ENCODE results near the gene ZNF622. TPM values are rescaled to one million over a fixed set of nuclear protein-coding genes. Genes with fewer than 3 reads are reported as not detected.

ZNF622 gene
- total and polyA plus RNA-seq, 2 of the 13 experiments (the other 11 are each of a cell fraction or from before 2014, with no cell fraction given) = 12.1 to 44.7 TPM

DNA sequence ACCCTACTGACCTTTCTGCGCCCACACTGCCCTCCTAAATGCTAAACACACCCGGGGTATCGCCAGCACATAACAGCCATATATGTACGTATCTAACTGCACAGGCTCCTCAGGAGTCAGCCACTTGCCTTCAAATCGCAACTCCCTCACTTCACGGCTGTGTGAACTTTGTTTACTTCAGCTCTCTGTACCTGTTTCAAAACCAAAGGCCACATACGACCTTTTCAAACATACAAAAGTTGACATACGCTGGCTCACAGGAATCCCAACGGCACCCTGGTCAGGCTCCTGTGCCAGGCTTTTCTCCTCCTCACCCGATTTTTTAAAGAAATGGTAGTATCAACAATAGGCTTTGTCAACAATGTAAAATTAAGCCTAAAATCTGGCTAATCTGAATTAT lies 39.0 kb upstream of the ZNF622 start:
- intact Hi-C loops (cut with micrococcal nuclease; ENCODE audit: unreplicated experiment) = no loop called here
- H3K27me3 ChIP-seq (ENCODE audit: control insufficient read depth in 1 of 2, insufficient read depth in 2 of 2, low read length in 2 of 2) = peaks cover 0 to 4% of the 10 kb centered on the region in 2 experiments; a peak in 1 of 5 replicates
- no peaks in the 10 kb centered on the region for H4K20me1 ChIP-seq (ENCODE audit: insufficient read depth, low read length)
- ATAC-seq (no peak), DNase-seq (ENCODE audit: low spot score) (no peak), FAIRE-seq (no peak)
- no peaks in the 10 kb centered on the region for H3K36me3 ChIP-seq (replicated peaks in 1 of 2; ENCODE audit: control insufficient read depth in 1 of 2, insufficient read depth in 2 of 2, low read length in 2 of 2)
- in situ Hi-C loops (cut with HindIII; ENCODE audit: extremely low pct_ligation_motif_present, low pct_unique_long_range_greater_than_20kb) = no loop called here
- H3K79me2 ChIP-seq (ENCODE audit: insufficient read depth, low read length) = no peaks in the 10 kb centered on the region
- no peak overlapping the region for H2AFZ ChIP-seq (ENCODE audit: low read length)
- H3K4me3 ChIP-seq (replicated peaks in 1 of 3; ENCODE audit: insufficient read depth in 1 of 3, low read depth in 2 of 3, low read length in 3 of 3) = no peak overlapping the region
- ChIA-PET CTCF (ENCODE audit: low intra/inter-chr PET ratio, low total read pairs) (no interaction called here), POLR2A (no interaction called here)
- no peak overlapping the region for H3K4me2 ChIP-seq (ENCODE audit: low read depth, low read length)
- H3K27ac ChIP-seq (ENCODE audit: extremely low read length, insufficient read depth, low read length) = no peak overlapping the region
- 38% methylated on average over 10 of the region's 10 CpGs for WGBS (ENCODE audit: low lambda C conversion rate)
- no peak overlapping the region for H3K9ac ChIP-seq (ENCODE audit: insufficient read depth, low read depth, low read length)
- H3K4me1 ChIP-seq (ENCODE audit: insufficient read depth, low read length) = 0 out of 2 replicates have a peak, but pooled peaks cover 7% of the 10 kb centered on the region
- no peak for TF ChIP-seq ZBTB21 (CRISPR knock-in tag; IDR thresholded peaks at IDR 0.05)
- TF ChIP-seq, protein P1, sequence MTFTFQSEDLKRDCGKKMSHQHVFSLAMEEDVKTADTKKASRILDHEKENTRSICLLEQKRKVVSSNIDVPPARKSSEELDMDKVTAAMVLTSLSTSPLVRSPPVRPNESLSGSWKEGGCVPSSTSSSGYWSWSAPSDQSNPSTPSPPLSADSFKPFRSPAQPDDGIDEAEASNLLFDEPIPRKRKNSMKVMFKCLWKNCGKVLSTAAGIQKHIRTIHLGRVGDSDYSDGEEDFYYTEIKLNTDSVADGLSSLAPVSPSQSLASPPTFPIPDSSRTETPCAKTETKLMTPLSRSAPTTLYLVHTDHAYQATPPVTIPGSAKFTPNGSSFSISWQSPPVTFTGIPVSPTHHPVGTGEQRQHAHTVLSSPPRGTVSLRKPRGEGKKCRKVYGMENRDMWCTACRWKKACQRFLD (CRISPR knock-in tag; IDR thresholded peaks at IDR 0.05; ENCODE audit: borderline replicate concordance) = no peak
- no peak for TF ChIP-seq ZNF451 (CRISPR knock-in tag; IDR thresholded peaks at IDR 0.05)
- no peak for TF ChIP-seq ZEB1 (IDR thresholded peaks at IDR 0.05; ENCODE audit: insufficient replicate concordance, low read depth)
- TF ChIP-seq ZNF75D (CRISPR knock-in tag; IDR thresholded peaks at IDR 0.05; ENCODE audit: borderline replicate concordance) = no peak
- TF ChIP-seq, protein P2, sequence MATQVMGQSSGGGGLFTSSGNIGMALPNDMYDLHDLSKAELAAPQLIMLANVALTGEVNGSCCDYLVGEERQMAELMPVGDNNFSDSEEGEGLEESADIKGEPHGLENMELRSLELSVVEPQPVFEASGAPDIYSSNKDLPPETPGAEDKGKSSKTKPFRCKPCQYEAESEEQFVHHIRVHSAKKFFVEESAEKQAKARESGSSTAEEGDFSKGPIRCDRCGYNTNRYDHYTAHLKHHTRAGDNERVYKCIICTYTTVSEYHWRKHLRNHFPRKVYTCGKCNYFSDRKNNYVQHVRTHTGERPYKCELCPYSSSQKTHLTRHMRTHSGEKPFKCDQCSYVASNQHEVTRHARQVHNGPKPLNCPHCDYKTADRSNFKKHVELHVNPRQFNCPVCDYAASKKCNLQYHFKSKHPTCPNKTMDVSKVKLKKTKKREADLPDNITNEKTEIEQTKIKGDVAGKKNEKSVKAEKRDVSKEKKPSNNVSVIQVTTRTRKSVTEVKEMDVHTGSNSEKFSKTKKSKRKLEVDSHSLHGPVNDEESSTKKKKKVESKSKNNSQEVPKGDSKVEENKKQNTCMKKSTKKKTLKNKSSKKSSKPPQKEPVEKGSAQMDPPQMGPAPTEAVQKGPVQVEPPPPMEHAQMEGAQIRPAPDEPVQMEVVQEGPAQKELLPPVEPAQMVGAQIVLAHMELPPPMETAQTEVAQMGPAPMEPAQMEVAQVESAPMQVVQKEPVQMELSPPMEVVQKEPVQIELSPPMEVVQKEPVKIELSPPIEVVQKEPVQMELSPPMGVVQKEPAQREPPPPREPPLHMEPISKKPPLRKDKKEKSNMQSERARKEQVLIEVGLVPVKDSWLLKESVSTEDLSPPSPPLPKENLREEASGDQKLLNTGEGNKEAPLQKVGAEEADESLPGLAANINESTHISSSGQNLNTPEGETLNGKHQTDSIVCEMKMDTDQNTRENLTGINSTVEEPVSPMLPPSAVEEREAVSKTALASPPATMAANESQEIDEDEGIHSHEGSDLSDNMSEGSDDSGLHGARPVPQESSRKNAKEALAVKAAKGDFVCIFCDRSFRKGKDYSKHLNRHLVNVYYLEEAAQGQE (IDR thresholded peaks at IDR 0.05; ENCODE audit: borderline replicate concordance in 1 of 2, low read depth in 1 of 2, low read length in 2 of 2) = no peak
- TF ChIP-seq ZNF501 (CRISPR knock-in tag; IDR thresholded peaks at IDR 0.05) = no peak
- no peak for TF ChIP-seq ZNF546 (CRISPR knock-in tag; conservative IDR thresholded peaks at IDR 0.05)
- TF ChIP-seq, protein P3, sequence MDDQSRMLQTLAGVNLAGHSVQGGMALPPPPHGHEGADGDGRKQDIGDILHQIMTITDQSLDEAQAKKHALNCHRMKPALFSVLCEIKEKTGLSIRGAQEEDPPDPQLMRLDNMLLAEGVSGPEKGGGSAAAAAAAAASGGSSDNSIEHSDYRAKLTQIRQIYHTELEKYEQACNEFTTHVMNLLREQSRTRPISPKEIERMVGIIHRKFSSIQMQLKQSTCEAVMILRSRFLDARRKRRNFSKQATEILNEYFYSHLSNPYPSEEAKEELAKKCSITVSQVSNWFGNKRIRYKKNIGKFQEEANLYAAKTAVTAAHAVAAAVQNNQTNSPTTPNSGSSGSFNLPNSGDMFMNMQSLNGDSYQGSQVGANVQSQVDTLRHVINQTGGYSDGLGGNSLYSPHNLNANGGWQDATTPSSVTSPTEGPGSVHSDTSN (CRISPR knock-in tag; IDR thresholded peaks at IDR 0.05; ENCODE audit: borderline replicate concordance) = no peak
- no peak for TF ChIP-seq ZFP41 (CRISPR knock-in tag; IDR thresholded peaks at IDR 0.05; ENCODE audit: borderline replicate concordance)
- no peak for TF ChIP-seq ZNF672 (CRISPR knock-in tag; IDR thresholded peaks at IDR 0.05)
- no peak for TF ChIP-seq NR2F2 (IDR thresholded peaks at IDR 0.05; ENCODE audit: borderline replicate concordance, low read depth)
- no peak for TF ChIP-seq SP4 (CRISPR knock-in tag; IDR thresholded peaks at IDR 0.05)
- BruUV-seq (replicated peaks) = no TSS peak
- no peaks in the 10 kb centered on the region for H3K9me3 ChIP-seq (ENCODE audit: low read length)

Data from HepG2 (cell line).